Skeletal muscle tissue (tissue), 4 donors: ENCODE data around the gene SNCB. TPM values are rescaled to one million over a fixed set of nuclear protein-coding genes. Genes with fewer than 3 reads are reported as not detected.

Source experiments
- H3K27ac ChIP-seq: one replicate; pipeline ENCODE4 v1.7.0; 2013; ENCODE audit warnings: mild to moderate bottlenecking, low read depth, low read length, inconsistent platforms
- H3K27me3 ChIP-seq, 3 donors: one replicate each; pipeline ENCODE4 v1.7.0; 2013; ENCODE audit warnings: low read length in 3 of 3; ENCODE audit not compliant: control insufficient read depth in 3 of 3, insufficient read depth in 3 of 3
- H3K36me3 ChIP-seq, 3 donors: one replicate each; pipeline ENCODE4 v1.7.0; 2013; ENCODE audit warnings: low read length in 3 of 3; ENCODE audit not compliant: control insufficient read depth in 3 of 3, insufficient read depth in 3 of 3
- H3K4me1 ChIP-seq, 3 donors: one replicate each; pipeline ENCODE4 v1.7.0; 2013; ENCODE audit warnings: low read length in 3 of 3, mild to moderate bottlenecking in 3 of 3; ENCODE audit not compliant: control insufficient read depth in 3 of 3, insufficient read depth in 3 of 3
- H3K4me3 ChIP-seq, 3 donors: one replicate each; pipeline ENCODE4 v1.7.0; 2013; ENCODE audit warnings: low read length in 3 of 3
- H3K9ac ChIP-seq, 3 donors: one replicate each; pipeline ENCODE4 v1.7.0; 2013; ENCODE audit warnings: low read length in 3 of 3, mild to moderate bottlenecking in 3 of 3, moderate library complexity in 2 of 3, low read depth in 1 of 3
- H3K9me3 ChIP-seq, 3 donors: one replicate each; pipeline ENCODE4 v1.7.0; 2013; ENCODE audit warnings: low read length in 3 of 3; ENCODE audit not compliant: control insufficient read depth in 3 of 3
- total RNA-seq: library from RNA; depleted of rRNA; stranded (reverse); fragments of >200 nt; gene quantifications from one replicate; pipeline ENCODE4 v1.2.3, GENCODE V29; 2014
- donor health status: Osteomylitis.

SNCB gene
- total RNA-seq, 1 donor from 2014 or later = not detected

GRCh38 chr5:176626876-176627236, 3.5 kb downstream of the SNCB start:
- H3K4me3 ChIP-seq = no peak overlapping the region
- no peaks in the 10 kb centered on the region for H3K36me3 ChIP-seq
- peaks cover 48 to 65% (median 58%) of the 10 kb centered on the region in 3 donors for H3K27me3 ChIP-seq
- peaks cover 8 to 16% (median 9%) of the 10 kb centered on the region in 3 donors for H3K4me1 ChIP-seq
- H3K9ac ChIP-seq = no peak overlapping the region
- no peaks in the 10 kb centered on the region for H3K9me3 ChIP-seq
- no peak overlapping the region for H3K27ac ChIP-seq

DNA sequence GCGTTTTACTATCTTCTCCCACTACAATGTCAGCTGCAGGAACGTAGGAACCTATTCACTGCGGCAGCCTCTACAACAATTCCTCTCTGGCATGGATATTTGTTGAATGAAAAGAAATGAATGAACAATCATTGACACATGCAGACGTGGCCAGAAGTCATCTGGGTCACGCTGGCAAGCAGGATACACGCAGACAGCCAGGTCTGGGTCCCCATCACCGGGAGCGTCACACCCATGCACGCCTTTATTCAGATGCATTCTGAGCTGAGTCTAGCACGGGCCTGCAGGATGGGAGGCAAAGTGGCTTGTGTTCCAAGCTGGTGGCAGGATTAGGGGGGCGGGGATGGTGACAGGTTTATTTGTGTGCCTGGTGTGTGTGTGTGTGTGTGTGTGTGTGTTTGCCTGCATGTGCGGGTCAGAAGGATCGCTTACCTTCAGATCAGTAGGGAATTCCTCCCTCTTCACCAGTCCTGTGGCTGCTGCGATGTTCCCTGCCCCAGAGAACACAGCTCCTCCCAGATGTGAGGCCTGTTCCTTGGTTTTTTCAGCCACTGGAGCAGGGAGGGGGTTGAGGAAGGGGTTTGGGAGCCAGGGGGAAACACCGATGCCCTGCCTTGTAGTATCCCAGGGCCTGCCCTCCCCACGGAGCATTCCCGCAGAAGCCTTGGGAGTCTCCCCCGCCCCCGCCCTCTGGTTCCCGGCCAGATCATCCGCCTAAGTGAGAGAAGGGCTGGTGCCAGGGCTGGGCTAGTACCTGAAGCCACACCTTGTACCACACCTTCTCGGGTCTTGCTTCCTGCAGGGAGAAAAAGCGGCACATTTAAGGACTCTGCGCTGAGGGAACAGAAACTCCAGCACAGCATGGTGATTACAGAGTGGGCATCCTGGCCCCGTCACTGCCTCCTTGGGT, 4.1 kb downstream of the SNCB start:
- Histone ChIP-seq H3K36me3 (no peaks in the 10 kb centered on the region), H3K4me1 (peaks cover 15 to 22% (median 15%) of the 10 kb centered on the region in 3 donors), H3K9ac (no peak overlapping the region), H3K4me3 (no peak overlapping the region), H3K27ac (no peak overlapping the region), H3K9me3 (no peaks in the 10 kb centered on the region), H3K27me3 (peaks cover 50 to 63% (median 60%) of the 10 kb centered on the region in 3 donors)

DNA sequence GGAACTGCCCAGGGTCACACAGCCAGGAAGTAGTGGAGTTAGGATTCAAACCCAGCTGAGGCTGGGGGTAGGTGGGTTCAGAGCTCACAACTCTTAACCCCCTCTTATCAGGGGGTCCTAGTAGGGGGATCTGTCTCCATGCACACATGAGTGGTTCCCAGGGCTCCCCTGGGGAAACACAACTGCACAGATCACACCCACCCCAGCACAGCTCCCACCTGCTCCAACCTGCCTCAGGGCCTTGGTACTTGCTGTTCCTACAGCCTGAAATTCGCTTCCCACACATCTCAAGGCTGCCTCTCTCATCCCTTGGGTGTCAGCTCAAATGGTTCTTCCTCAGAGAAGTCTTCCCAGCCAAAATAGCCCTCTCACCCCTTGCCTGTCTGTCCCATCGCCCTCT, 4.8 kb downstream of the SNCB start:
- Histone ChIP-seq H3K36me3 (no peaks in the 10 kb centered on the region), H3K27ac (no peak overlapping the region), H3K4me3 (no peak overlapping the region), H3K4me1 (peaks cover 19 to 24% (median 22%) of the 10 kb centered on the region in 3 donors), H3K27me3 (peaks cover 53 to 67% (median 57%) of the 10 kb centered on the region in 3 donors), H3K9ac (no peak overlapping the region), H3K9me3 (no peaks in the 10 kb centered on the region)

GRCh38 chr5:176624938-176625337, 5.4 kb downstream of the SNCB start:
- Histone ChIP-seq H3K36me3 (no peaks in the 10 kb centered on the region), H3K27me3 (peaks cover 52 to 70% (median 59%) of the 10 kb centered on the region in 3 donors), H3K27ac (no peak overlapping the region), H3K4me1 (peaks cover 22 to 25% (median 24%) of the 10 kb centered on the region in 3 donors), H3K9ac (no peak overlapping the region), H3K9me3 (no peaks in the 10 kb centered on the region), H3K4me3 (no peak overlapping the region)

- no peak overlapping the region for H3K9ac ChIP-seq
- H3K27ac ChIP-seq = no peak overlapping the region
- no peak overlapping the region for H3K4me3 ChIP-seq
- H3K9me3 ChIP-seq = no peaks in the 10 kb centered on the region
- peaks cover 52 to 69% (median 59%) of the 10 kb centered on the region in 3 donors for H3K27me3 ChIP-seq
- no peaks in the 10 kb centered on the region for H3K36me3 ChIP-seq
- H3K4me1 ChIP-seq = peaks cover 25 to 30% (median 27%) of the 10 kb centered on the region in 3 donors
Measured at GRCh38 chr5:176624142-176624541, 6.2 kb downstream of the SNCB start.

GRCh38 chr5:176621661-176622079, 8.7 kb downstream of the SNCB start:
- peak overlapping the region in 1 of 3 donors; percentile 68 for H3K9ac ChIP-seq
- H3K27me3 ChIP-seq = peaks cover 43 to 62% (median 55%) of the 10 kb centered on the region in 3 donors
- H3K9me3 ChIP-seq = no peaks in the 10 kb centered on the region
- H3K27ac ChIP-seq = no peak overlapping the region
- peaks cover 25 to 30% (median 30%) of the 10 kb centered on the region in 3 donors for H3K4me1 ChIP-seq
- no peaks in the 10 kb centered on the region for H3K36me3 ChIP-seq
- peak overlapping the region; percentile 23 to 52 (median 50) for H3K4me3 ChIP-seq

GRCh38 chr5:176620333-176620981, 9.9 kb downstream of the SNCB start:
- Histone ChIP-seq H3K9me3 (no peaks in the 10 kb centered on the region), H3K27me3 (peaks cover 42 to 54% (median 51%) of the 10 kb centered on the region in 3 donors), H3K4me1 (peaks cover 25 to 30% (median 30%) of the 10 kb centered on the region in 3 donors), H3K27ac (no peak overlapping the region), H3K4me3 (peak overlapping the region in 1 of 3 donors; percentile 41), H3K36me3 (no peaks in the 10 kb centered on the region), H3K9ac (no peak overlapping the region)

- Histone ChIP-seq H3K9me3 (no peaks in the 10 kb centered on the region), H3K36me3 (no peaks in the 10 kb centered on the region), H3K4me1 (peaks cover 25 to 30% (median 30%) of the 10 kb centered on the region in 3 donors), H3K9ac (no peak overlapping the region), H3K27ac (no peak overlapping the region), H3K27me3 (peaks cover 38 to 55% (median 44%) of the 10 kb centered on the region in 3 donors), H3K4me3 (peak overlapping the region in 2 of 3 donors; percentile 40 to 56)
Measured at GRCh38 chr5:176619569-176620332, 10.6 kb downstream of the SNCB start.

DNA sequence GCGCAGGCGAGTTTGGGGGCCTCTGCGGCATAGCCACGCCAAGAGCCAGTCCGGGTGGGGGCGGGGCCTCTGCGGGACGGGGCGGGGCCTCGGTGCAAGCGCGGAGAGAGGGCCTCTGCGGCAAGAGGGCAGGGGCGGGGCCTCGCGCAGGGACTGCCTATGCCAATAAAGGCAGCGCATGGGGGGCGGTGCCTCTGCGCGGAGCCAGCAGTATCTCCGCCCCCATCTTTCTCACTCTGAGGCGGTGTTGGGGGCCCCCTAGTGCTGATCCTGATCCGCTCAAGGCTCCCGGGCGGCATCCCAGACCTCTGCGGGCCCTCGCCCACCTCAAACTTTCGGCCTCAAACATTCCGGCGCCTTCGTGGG, 11.1 kb downstream of the SNCB start:
- Histone ChIP-seq H3K36me3 (no peaks in the 10 kb centered on the region), H3K27me3 (peaks cover 38 to 57% (median 44%) of the 10 kb centered on the region in 3 donors), H3K4me3 (peak overlapping the region in 2 of 3 donors; percentile 40 to 56), H3K27ac (no peak overlapping the region), H3K9me3 (no peaks in the 10 kb centered on the region), H3K9ac (no peak overlapping the region), H3K4me1 (peaks cover 25 to 30% (median 30%) of the 10 kb centered on the region in 3 donors)
